GM21526 (cell line): Measurements from ENCODE around the gene VSIR.
A peak's percentile ranks its signal among the peaks of the same experiment; 100 is the strongest.

Experiments used
- ATAC-seq: cut with Tn5 transposase; IDR thresholded peaks from one replicate; pipeline ENCODE4 v1.9.1; 2021; ENCODE audit warnings: moderate library complexity; ENCODE audit not compliant: unreplicated experiment, low FRiP score

Gene VSIR

GRCh38 chr10:71807557-71808510 lies 34.5 kb upstream of the VSIR start:
- ATAC-seq = no peak

GRCh38 chr10:71806704-71807556 lies 33.6 kb upstream of the VSIR start:
- ATAC-seq = no peak

DNA sequence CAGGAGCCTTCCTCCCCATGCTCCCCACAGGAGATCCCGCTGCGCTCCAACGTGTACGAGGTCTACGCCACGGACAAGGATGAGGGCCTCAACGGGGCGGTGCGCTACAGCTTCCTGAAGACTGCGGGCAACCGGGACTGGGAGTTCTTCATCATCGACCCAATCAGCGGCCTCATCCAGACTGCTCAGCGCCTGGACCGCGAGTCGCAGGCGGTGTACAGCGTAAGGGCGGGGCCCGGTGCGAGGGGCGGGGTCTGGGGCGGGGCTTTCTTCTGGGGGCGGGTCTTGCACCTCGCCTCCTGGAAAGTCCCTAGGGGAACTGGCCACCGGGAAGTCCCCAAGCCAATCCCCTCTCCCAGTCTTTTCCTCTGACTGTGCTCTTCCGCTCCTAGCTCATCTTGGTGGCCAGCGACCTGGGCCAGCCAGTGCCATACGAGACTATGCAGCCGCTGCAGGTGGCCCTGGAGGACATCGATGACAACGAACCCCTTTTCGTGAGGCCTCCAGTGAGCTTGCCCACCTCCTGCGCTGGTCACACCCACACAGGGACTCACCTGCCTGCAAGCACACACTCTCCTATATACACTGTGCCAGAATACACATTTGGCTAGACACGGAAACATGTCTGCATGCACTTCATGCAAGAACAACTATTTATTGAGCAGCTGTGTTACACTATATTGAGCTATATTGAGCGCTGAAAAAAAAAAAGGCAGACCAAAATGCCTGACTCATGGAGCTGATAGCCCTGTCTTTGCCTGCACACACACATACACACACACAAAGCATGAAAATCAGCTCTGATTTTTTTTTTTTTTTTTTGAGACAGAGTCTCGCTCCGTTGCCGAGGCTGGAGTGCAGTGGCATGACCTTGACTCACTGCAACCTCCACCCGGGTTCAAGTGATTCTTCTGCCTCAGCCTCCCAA lies 32.7 kb upstream of the VSIR start:
- no peak for ATAC-seq

GRCh38 chr10:71804077-71804476 lies 30.8 kb upstream of the VSIR start:
- no peak for ATAC-seq

DNA sequence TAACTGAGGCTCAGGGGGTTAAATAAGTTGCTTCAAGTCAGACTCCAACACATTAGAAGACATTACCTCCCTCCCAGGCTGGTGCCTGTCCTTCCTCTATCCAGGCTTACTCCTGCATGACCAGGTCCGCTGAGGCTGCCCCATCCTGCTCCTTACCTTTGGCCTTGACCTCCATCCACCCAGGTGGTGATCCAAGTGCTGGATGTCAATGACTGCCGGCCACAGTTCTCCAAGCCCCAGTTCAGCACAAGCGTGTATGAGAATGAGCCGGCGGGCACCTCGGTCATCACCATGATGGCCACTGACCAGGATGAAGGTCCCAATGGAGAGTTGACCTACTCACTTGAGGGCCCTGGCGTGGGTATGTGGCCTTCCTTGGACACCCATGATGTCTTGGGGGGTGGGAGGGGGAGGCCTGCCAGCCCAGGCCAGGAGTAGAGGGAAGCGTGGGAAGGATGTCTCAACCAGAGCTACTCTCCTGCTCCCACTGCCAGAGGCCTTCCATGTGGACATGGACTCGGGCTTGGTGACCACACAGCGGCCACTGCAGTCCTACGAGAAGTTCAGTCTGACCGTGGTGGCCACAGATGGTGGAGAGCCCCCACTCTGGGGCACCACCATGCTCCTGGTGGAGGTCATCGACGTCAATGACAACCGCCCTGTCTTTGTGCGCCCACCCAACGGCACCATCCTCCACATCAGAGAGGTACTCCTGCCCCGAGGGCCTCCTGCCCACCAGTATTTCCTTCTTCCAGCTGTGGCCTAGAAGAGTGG lies 29.6 kb upstream of the VSIR start:
- ATAC-seq = no peak

GRCh38 chr10:71802235-71802634 lies 28.9 kb upstream of the VSIR start:
- ATAC-seq = no peak

GRCh38 chr10:71801361-71801760 lies 28.0 kb upstream of the VSIR start:
- ATAC-seq = peak; percentile 79

DNA sequence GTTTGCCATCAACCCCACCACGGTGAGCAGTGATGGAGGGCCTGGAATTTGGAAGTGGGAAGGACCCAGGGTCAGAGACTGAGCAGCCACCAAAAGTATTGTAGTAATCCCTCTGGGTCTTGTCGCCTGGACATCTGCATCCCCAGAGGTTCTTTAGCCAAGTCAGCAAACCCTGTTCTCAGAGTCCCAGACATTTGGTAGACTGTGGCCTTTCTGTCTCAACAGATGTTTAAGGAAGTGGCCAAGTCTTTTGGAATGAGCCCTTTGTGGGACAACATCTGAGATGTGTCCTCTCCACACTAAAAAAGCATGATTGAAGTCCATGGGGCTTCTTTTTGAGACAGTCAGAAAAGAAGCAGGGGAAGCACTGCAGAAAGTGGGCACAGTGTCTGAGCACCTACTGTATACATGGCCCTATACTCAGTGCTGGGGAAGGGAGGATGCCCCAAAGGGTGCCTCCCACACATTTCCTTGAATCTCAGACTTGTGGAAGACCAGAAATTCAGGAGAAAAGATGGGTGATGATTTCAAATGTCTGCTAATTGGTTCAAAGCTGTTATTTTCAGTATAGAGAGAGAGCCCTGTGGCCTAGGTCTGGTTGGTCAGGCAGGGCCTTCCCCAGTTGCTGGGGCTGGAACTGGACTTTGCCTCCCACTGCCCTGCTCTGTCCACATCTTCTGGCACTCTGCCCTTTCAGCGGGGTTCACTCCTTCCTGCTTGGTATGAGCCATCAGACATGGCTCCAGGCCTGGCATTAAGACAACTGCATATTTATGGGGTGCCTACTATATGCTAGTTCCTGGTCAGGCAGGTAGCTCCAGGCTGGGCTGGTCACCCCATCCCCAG lies 26.5 kb upstream of the VSIR start:
- ATAC-seq = no peak

- ATAC-seq = no peak
Measured at GRCh38 chr10:71799112-71799511, 25.8 kb upstream of the VSIR start.

GRCh38 chr10:71798308-71798624 lies 24.9 kb upstream of the VSIR start:
- ATAC-seq = no peak

GRCh38 chr10:71797533-71798307 lies 24.4 kb upstream of the VSIR start:
- no peak for ATAC-seq

GRCh38 chr10:71796749-71797405 lies 23.6 kb upstream of the VSIR start:
- ATAC-seq = no peak

- no peak for ATAC-seq
Measured at GRCh38 chr10:71795248-71795647, 21.9 kb upstream of the VSIR start.

DNA sequence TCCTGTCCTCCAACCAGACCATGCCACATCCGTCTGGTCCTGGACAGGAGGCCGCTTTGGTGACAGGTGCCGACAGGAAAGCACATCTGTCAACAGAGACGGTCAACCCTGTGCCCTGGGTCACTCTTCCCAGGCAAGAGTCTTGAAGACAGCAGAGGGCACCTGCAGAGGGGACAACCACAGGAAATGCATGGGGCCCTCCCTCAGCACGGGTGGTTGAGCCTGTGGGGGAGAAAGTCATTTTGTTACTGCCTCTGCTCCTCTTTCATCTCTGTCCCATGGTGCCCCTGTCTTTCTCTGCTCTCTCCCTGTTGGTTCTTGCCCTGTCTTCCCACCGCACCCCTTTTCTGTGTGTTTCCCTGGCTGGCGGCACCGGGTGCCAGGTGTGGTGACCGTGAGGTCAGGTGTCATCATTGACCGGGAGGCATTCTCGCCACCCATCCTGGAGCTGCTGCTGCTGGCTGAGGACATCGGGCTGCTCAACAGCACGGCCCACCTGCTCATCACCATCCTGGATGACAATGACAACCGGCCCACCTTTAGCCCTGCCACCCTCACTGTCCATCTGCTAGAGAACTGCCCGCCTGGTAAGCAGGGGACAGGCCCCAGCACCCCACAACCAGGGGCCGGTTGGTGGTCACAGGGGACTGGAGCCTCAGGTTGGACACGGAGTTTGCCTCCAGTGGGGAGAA lies 17.6 kb upstream of the VSIR start:
- ATAC-seq = no peak

DNA sequence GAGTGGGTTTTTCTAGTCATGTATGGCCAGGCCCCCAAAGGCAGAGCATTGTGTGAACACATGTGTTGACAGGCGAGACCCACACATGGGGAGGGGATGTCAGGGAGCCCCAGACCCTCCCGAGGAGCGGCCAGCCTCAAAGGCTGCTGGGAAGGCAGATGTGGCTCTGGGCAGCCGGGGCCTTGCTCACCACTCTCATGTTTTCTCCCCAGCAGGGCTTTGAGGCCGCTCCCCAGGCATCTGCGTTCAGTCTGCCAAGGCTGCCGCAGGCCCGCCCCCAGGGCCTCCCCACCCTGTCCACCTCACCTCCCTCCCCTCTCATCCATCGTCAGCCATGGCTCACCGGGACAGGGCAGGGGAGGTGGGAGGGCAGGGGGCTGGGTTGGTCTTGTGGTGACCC lies 16.6 kb upstream of the VSIR start:
- no peak for ATAC-seq

- ATAC-seq = no peak
Measured at GRCh38 chr10:71788954-71789353, 15.6 kb upstream of the VSIR start.

DNA sequence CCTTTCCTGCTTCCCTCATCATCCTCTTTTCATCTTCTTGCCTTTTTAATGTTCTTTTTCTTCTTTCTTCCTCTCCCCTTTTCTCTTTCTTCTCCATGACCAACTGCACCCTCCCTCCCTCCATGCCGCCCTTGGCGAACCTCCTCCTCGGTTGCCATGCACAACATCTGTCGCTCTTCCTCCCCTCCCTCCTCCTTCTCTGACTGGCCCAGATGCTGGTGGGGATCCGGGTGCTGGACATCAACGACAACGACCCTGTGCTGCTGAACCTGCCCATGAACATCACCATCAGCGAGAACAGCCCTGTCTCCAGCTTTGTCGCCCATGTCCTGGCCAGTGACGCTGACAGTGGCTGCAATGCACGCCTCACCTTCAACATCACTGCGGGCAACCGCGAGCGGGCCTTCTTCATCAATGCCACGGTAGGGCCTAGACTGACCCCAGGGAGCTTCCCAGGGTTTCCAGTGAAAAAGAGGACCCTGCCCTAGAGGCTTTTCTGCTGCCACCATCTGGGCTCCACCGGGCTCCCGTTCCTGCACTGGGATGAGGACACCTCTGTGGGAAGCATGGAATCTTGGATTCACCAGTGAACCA lies 11.5 kb upstream of the VSIR start:
- ATAC-seq = no peak
